Kidney (tissue), 14 donors: ENCODE data around the gene POU3F3. TPM values are rescaled to one million over a fixed set of nuclear protein-coding genes. Genes with fewer than 3 reads are reported as not detected.

Source experiments
- DNase-seq, 5 donors: peaks; one replicate each; pipeline ENCODE4 v3.0.0-alpha.2; 2013 to 2020
- FAIRE-seq: peaks from 2 replicates; lab custom pipeline; 2012; peaks lifted over from hg19 to GRCh38; lab: Jason Lieb, UNC
- H3K27ac ChIP-seq, 2 donors: one replicate each; pipeline ENCODE4 v1.7.0; 2013; ENCODE audit warnings: low read depth in 2 of 2, low read length in 2 of 2, inconsistent platforms in 1 of 2
- H3K27me3 ChIP-seq: one replicate; pipeline ENCODE4 v1.7.1; 2013; ENCODE audit warnings: low read length, inconsistent platforms; ENCODE audit not compliant: control insufficient read depth, insufficient read depth
- H3K36me3 ChIP-seq, 3 donors: one replicate each; pipeline versions ENCODE4 v1.7.0 to v1.7.1; 2013; ENCODE audit warnings: low read length in 3 of 3, control low read depth in 1 of 3, inconsistent platforms in 1 of 3; ENCODE audit not compliant: insufficient read depth in 3 of 3, control insufficient read depth in 2 of 3
- H3K4me1 ChIP-seq, 3 donors: one replicate each; pipeline versions ENCODE4 v1.7.0 to v1.7.1; 2013; ENCODE audit warnings: low read length in 3 of 3, inconsistent platforms in 1 of 3, low read depth in 1 of 3; ENCODE audit not compliant: control insufficient read depth in 2 of 3, insufficient read depth in 2 of 3
- H3K4me3 ChIP-seq, 3 donors: one replicate each; pipeline versions ENCODE4 v1.7.0 to v1.8.1; 2013; ENCODE audit warnings: low read length in 3 of 3, control low read depth in 1 of 3, inconsistent platforms in 1 of 3
- H3K9ac ChIP-seq, 3 donors: one replicate each; pipeline versions ENCODE4 v1.7.0 to v1.7.1; 2013; ENCODE audit warnings: low read length in 3 of 3, control low read depth in 1 of 3, inconsistent platforms in 1 of 3
- H3K9me3 ChIP-seq, 3 donors: one replicate each; pipeline versions ENCODE4 v1.7.0 to v1.7.1; 2013; ENCODE audit warnings: low read length in 3 of 3, control low read depth in 1 of 3, inconsistent platforms in 1 of 3; ENCODE audit not compliant: control insufficient read depth in 2 of 3, insufficient read depth in 1 of 3
- intact Hi-C: fragments of 100-400 bp; cut with DNase I; formaldehyde crosslinking; loops from one replicate; pipeline ENCODE4 v1.11.1; 2022
- polyA plus RNA-seq: library from polyadenylated mRNA; stranded (reverse); fragments of 350-450 nt; fragmentation: Illumina TruSeq; extraction: RNeasy Lipid Tissue Mini Kit (QIAGEN cat#74804); gene quantifications from one replicate; pipeline ENCODE4 v1.2.3, GENCODE V29; 2014; ENCODE audit warnings: low read depth, low replicate concordance; ENCODE audit not compliant: insufficient read depth
- total RNA-seq: library from RNA; stranded (reverse); fragmentation: NEBNext Ultra II Directional; extraction: Animal tissue kit (Norgen Biotek cat#: 25700); gene quantifications from one replicate; pipeline ENCODE4 v1.2.1, GENCODE V29; 2021
- TF ChIP-seq, protein P1 (sequence below): IDR thresholded peaks from 3 replicates; pipeline ENCODE4 v1.5.1; 2012; ENCODE audit warnings: mild to moderate bottlenecking, moderate library complexity, borderline replicate concordance; ENCODE audit not compliant: insufficient read depth; ENCODE audit errors: extremely low read depth
- donor health status: control.
- donor health status: control.
- donor health status: control.
- donor health status: control.
- donor health status: control.
- donor health status: DM: yes; HTN: yes; CAD: no.
- donor health status: Normal renal cell carcinoma (clear cell type).

Gene POU3F3
- total and polyA plus RNA-seq, 2 donors from 2014 or later = 31.4 to 118 TPM

DNA sequence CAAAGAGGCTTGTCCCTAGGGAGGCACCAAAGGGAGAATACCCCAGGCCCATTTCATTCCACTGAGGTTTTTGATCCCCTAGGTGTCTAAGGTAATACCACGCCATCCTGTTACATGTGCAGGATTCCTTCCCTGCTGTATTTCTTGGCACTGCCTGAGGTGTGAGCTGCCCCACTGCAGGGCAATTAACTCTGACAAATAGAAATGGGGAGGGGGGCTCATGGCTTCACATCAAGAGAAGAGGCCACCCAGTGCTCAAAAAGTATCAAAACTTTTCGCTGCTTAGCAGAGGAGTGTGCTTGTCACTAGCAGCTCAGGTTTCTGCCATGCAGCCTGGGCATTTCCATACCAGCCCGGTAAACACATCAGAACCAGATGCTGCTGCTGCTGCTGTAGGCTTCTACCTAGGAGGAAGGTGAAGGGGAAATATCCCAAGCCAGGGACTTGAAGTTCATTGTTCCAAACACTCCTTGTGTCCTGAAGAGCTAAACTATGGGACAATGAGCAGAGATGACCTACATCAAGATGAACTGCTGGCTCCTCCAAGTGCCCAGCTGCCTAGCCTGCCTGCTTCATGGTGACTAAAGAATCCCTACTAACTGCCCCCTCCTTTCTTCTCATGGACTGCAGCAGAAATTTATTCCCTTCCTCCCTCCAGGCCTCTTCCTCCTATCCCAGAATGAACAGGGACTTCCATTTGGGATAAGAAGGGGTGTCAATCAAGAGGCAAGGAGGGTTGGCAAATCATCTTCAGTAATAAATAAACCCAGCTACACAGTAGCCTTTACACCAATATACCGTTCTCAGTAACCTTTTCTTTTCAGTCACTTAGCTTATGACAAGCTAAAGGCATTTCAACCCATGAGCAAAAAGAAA lies 16.4 kb downstream of the POU3F3 start:
- peaks cover 45% of the 10 kb centered on the region for H3K27me3 ChIP-seq

DNA sequence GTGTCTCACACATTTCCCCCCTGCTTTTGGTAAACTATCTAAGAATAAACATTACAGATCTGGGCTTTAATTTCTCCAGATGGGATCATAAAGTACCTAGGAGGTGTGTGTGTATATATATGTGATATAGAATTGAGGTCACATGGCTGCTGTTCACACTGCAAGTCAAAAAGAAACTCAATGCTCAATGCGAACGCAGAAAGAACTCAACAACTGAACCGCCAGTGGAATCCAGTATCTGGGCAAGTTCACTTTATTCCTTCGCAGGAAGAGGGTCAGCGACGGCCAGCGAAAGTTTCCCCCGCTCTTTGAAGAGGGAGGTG lies 17.7 kb downstream of the POU3F3 start:
- TF ChIP-seq, protein P1, sequence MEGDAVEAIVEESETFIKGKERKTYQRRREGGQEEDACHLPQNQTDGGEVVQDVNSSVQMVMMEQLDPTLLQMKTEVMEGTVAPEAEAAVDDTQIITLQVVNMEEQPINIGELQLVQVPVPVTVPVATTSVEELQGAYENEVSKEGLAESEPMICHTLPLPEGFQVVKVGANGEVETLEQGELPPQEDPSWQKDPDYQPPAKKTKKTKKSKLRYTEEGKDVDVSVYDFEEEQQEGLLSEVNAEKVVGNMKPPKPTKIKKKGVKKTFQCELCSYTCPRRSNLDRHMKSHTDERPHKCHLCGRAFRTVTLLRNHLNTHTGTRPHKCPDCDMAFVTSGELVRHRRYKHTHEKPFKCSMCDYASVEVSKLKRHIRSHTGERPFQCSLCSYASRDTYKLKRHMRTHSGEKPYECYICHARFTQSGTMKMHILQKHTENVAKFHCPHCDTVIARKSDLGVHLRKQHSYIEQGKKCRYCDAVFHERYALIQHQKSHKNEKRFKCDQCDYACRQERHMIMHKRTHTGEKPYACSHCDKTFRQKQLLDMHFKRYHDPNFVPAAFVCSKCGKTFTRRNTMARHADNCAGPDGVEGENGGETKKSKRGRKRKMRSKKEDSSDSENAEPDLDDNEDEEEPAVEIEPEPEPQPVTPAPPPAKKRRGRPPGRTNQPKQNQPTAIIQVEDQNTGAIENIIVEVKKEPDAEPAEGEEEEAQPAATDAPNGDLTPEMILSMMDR = no peak
- no peaks in the 10 kb centered on the region for H3K36me3 ChIP-seq
- H3K9me3 ChIP-seq = no peaks in the 10 kb centered on the region
- H3K4me3 ChIP-seq = peak overlapping the region; percentile 43 to 74 (median 54)
- H3K4me1 ChIP-seq = peaks cover 0 to 4% (median 0%) of the 10 kb centered on the region in 3 donors
- DNase-seq (no peak), FAIRE-seq (no peak)
- intact Hi-C loops = no loop called here
- peak overlapping the region; percentile 52 to 89 (median 73) for H3K9ac ChIP-seq
- peaks cover 34% of the 10 kb centered on the region for H3K27me3 ChIP-seq
- peak overlapping the region; percentile 89 to 94 for H3K27ac ChIP-seq

More for the DNA sequence above, 16.4 kb downstream of the POU3F3 start:
- H3K9ac ChIP-seq = peak overlapping the region in 1 of 3 donors; percentile 89
- DNase-seq (peak in 3 of 5 donors; percentile 29 to 57 (median 50)), FAIRE-seq (no peak)
- peak overlapping the region; percentile 89 to 94 for H3K27ac ChIP-seq
- peak overlapping the region; percentile 43 to 74 (median 44) for H3K4me3 ChIP-seq
- no peaks in the 10 kb centered on the region for H3K36me3 ChIP-seq
- TF ChIP-seq, protein P1 = no peak
- H3K4me1 ChIP-seq = peaks cover 0 to 5% (median 0%) of the 10 kb centered on the region in 3 donors
- intact Hi-C loops = no loop called here
- H3K9me3 ChIP-seq = no peaks in the 10 kb centered on the region

DNA sequence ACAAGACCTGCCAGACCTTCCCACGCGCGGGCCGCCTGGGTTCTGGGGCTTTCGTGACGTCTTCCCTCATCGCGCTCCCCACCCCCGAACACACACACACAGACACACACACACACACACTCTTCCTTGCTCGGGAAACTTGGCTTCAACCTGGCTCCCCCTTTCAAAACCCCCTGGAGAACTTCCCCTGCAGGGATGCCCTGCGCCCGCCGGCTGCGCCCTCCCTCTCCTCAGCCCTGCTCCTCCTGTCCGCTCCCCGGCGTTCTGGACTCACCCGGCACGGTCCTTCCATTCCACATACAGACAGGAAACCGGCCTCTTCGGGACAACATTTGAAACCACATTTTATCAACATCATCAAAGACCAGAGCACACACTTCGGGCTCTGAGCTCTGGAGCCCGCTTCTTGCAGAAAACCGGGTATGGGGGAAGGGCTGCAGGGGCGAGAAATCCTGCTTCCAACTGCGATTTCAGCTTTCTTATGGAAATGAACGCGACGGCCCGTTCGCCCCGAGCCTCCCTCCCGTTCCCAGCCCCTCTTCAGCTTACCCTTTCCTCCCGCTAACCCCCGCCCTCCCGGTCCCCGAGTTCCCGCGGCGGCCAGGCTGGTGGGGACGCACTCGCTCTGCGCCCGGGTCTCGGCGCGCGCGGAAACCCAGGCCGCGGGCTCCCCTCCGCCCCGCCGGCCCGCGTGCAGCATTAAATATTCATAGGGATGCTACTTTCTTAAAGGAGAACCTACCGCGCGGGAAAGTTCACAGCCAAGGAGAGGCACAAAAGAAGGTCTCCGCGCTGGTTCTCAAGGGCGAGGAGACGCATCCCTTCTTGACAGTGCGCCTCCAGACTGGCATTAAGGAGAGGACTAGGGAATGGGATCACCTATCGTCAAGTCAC lies 18.3 kb downstream of the POU3F3 start:
- Histone ChIP-seq H3K9me3 (no peaks in the 10 kb centered on the region), H3K4me3 (peak overlapping the region; percentile 56 to 76 (median 74)), H3K36me3 (no peaks in the 10 kb centered on the region), H3K9ac (peak overlapping the region; percentile 52 to 89 (median 77)), H3K4me1 (no peaks in the 10 kb centered on the region), H3K27ac (peak overlapping the region; percentile 89 to 94), H3K27me3 (peaks cover 30% of the 10 kb centered on the region)
- intact Hi-C loops = no loop called here
- TF ChIP-seq, protein P1 = no peak
- FAIRE-seq (no peak), DNase-seq (peak; percentile 45 to 81 (median 56))
